GM18502 (cell line): ENCODE data around the gene PNISR.

Experiments
- ATAC-seq: cut with Tn5 transposase; IDR thresholded peaks from one replicate; pipeline ENCODE4 v1.9.1; 2021; ENCODE audit warnings: mild to moderate bottlenecking; ENCODE audit not compliant: unreplicated experiment, poor library complexity

Gene PNISR

DNA sequence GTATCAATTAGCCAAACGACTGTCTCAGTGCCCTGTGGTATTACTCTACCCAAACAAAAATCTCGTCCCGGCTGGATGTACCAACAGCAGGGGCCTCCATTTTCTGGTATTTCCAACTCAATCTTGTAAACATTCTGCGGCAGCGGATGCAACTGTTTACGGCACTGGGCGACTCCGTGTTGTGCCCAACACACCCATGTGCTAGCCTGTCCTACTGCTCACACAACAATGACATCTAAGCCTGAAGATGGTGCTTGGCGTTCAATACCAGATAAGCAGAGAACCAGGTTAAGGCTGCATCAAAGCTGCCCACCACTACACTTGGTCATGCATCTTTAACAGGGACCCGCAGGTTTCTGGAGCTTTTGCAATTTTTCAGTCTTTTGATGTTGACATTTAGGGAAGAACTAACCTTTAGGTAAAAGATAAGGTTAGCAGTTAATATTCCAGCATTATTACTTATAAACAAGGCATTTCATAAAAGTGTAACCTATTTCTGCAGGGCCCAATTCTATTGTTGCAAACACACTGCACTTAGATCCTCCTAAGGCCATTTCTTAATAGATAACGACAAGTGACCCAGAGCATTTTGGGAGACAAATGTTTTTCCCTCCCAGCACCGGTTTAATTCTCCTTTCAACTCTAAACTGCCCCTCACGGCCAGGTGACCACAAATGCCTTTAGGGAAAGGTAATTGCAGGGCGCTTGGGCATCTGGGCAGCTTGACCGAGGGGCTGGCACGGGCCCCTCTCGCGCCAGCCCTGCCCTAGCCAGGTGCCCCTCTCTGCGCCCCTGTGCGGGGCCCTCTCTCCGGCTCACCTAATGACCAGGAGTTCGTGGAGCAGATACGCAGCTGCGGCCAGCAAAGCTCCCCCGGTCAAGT is 76.6 kb downstream of the PNISR start:
- ATAC-seq: no peak
